ENCODE measurements around the gene UBA5.

The UBA5 gene

DNA sequence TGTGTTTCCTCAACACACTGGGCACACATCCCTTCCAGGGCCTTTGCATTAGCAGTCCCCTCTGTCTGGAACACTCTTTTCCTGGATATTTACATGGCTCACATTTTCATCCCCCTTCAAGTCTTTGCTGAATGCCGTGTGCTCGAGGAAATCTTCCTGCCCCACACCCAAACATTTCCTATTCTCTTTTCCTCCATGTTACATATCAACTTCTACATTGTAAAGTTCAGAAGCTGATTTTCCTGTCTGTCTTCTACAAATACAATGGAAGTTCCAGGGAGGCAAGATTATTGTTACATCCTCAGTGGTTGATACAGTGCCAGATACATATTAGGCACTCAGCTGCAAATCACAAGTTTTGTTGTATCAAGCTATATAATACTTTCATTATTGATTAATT, 4.7 kb upstream of the UBA5 start:
- DNase-seq, result no peak

DNA sequence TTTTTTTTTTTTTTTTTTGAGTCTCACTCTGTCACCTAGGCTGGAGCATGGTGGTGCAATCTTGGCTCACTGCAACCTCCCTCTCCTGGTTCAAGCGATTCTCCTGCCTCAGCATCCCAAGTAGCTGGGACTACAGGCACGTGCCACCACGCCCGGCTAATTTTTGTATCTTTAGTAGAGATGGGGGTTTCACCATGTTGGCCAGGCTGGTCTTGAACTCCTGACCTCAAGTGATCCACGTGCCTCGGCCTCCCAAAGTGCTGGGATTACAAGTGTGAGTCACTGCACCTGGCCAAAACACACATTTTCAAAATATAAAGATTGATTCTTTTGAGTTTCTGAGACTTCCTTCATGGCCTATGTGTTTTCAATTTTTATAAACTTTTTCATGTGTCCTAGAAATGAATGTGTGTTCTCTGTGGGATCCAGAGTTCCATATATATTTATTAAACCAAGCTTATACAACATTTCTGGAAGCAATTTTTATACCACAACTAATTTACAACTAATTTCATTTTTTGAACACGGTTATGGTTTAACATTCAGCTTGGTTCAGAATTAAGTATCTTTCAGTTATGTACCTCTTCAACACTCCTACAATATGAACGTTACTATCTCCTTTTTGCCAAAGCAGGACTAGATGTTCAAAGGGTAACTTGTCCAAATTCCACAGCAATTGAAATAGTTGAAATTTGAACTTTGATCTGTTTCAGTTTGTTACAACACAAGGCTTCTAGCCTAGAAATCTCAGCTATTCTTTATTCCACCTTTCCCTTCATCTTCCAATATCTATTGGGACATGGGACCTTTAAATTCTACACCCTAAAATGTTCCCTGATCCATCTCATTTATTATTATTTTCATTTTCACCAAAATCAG, 2.0 kb upstream of the UBA5 start:
- DNase-seq, result no peak

DNA sequence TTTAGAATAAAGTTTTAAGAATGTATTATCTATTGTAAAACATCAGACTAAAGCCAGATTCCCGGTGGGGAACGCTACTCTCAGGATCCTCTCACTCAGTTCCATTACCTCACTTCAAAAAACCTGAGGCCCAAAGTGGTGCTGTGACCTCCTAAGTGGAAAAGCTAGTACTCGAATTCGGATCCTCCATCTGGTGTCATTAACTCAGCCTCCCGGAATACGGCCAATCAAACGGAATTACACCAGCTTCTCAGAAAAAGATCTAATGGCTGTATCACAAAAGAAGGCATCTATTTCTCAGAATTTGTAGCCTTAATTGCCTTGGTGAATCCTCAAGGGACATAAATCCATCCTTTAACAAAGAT, 1.1 kb upstream of the UBA5 start:
- no peak for DNase-seq

DNA sequence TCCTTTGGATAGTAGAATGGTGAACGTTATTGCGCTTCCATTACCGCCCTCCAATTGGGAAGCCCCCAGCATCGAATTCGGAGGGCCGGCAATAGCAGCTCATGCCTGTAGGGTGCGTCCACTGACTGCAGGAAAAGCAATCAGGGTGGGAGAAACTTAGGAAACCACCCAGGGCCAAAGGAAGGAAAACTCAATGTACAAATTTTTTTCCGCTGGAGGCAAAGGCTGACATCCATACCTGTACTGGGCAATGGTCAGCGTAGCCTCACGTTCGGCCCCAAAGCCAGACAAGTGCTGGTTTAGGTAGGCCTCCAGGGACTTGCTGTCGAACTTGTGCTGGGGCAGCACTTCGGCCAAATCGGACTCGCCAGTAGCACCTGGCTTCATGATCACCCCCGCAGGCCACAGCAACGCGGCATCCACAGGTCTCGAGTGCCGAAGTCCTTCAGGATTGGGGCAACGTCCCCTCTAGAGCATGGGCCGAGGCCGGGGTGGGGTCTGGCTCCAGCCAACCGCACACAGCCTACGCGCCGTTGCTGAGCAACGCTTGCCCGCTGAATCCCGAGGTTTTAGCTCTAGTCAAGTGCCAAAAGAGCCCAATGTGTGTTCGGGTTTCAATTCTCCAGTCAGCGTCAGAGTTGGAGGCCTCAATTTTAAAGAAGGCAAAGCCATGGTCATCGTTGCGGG, 621 bp upstream of the UBA5 start, which contains the start of gene ACAD11:
TSS of gene ACAD11 (minus strand) at position 445 of the 687 bp plus-strand sequence. CDS start at position 387, 58 bp downstream.
- DNase-seq, result peak; percentile 38 to 65

DNA sequence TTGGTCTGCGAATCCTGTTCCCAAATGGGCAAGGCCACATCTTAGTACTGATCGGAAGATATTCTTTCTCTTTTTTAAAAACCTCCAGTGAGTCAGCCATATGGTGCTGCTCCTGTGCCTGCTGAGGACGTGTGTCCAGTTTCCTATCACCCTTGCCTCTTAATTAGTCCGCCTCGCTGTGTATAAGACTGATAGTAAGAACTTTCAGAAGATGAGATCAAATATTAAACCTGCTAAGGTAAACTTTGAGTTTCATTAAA, 612 bp downstream of the UBA5 start:
- peak in 1 of 2 donors; percentile 30 for DNase-seq

DNA sequence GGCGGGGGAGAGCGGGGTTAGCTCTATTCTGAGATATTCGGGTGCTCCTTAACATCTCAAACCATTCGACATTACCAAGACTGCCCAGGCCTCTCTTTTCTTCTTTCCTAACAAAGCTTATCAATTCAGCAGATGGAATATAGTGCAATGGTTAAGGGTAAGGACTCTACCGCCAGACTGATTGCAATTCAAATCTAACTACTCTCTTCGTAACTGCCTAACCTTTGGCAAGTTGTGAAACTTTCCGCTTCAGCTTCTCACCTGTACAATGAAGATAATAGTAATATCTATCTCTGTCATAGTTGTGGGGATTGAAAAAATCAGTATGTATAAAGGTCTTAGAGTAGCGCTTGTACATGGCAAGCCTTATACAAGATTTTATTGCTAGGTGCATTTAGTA, 972 bp downstream of the UBA5 start:
- DNase-seq, result no peak

DNA sequence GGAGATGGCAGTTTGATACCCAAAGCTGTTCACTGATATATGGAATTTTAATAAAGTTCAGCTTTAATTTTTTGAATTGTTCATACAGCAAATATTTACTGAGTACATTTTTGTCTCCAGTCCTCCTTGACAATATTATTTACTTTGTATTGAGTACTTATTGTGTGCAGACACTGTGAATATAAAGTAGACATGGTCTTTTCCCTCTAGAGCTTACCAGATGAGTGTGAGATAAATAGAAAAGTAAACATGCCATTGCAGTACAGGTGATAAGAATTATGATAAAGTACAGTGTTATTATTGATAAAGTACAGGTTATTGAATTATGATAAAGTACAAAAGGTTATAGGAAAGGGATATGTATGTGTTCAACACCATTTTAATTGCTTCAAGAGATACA, 2.1 kb downstream of the UBA5 start:
- no peak for DNase-seq

DNA sequence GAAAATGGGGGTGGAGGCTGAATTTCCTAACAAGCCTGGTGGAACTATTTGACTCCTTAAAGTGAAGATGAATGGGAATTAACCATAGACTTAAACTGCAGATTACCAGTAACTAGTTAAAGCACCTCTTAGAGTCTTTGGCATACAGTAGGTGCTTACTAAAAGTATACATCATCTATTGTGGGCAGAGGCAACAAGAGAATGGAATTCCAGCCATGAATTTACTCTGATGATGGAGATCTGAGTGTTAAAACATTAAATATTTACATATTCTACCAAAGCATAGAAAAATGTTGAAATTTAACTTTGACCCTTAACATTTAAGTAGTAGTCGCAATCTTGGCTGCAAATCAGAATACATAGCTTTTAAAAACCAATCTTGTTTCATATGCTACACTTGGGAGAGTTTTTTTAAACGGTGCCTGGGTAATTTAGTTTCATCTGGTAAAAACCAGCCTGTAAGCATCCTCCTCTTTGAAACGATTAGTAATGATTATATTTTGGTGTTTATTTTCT, 5.2 kb downstream of the UBA5 start:
- no peak for DNase-seq

DNA sequence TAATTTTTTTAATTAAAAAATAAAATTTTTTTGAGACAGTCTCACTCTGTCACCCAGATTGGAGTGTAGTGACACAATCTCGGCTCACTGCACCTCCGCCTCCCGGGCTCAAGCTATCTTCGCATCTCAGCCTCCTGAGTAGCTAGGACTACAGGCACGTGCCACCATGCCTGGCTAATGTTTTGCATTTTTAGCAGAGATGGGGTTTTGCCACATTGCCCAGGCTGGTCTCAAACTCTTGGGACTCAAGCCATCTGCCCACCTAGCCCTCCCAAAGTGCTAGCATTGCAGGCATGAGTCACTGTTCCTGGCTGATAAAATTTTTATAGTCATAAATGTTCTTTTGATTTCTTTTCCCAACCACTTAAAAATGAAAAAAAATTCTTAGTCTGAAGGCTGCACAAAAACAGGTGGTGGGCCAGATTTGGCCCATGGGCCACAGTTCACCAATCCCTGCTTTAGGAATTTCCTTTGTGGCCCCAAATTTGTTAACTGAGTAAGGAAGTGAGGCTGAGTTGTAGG, 9.2 kb downstream of the UBA5 start:
- no peak for DNase-seq

DNA sequence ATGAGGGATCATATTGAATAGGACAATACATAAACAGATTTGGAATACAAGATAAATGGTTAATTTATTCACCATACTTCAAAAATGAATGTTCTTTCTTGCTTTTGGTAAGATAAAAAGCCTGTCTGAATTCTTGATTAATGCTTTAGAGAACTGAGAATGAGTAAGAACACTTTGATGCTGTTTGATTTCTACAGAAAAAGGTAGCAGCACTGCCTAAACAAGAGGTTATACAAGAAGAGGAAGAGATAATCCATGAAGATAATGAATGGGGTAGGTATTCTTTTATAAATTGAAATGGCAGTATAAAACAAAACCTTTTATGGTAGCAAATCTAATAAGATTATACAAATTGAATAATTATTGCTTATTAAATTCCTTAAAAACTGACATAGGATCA, 15.3 kb downstream of the UBA5 start:
- DNase-seq, result no peak

DNA sequence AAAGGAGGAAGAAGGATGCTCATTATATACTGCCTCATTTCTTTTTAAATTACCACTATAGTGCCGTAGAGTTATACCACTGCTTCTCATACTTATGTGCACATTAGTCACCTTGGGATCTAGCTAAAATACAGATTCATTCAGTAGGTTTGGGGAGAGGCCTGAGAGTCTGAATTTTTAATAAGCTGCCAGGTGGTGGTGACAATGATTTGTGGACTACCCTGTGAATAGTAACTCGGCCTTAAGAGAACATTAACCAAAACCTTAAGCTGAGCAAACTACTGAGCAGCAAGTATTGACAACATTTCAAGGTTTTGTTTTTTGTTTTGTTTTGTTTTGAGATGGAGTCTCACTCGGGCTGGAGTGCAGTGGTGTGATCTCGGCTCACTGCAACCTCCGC, 19.8 kb downstream of the UBA5 start:
- DNase-seq, result no peak

DNA sequence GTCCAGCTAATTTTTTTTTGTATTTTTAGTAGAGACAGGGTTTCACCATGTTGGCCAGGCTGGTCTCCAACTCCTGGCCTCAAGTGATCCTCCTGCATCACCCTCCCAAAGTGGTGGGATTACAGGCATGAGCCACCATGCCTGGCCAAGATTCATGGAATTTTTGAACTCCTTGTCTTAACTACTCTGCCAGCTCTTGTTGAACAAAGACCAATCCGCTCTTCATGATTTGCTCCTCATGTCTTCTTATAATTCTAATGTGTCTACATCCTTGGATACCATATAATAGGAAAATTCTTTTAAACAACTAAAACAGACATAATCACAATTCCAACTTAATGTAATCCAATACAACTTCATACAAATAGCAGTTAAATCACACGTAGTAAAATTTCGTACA, 21.3 kb downstream of the UBA5 start:
- DNase-seq, result no peak

DNA sequence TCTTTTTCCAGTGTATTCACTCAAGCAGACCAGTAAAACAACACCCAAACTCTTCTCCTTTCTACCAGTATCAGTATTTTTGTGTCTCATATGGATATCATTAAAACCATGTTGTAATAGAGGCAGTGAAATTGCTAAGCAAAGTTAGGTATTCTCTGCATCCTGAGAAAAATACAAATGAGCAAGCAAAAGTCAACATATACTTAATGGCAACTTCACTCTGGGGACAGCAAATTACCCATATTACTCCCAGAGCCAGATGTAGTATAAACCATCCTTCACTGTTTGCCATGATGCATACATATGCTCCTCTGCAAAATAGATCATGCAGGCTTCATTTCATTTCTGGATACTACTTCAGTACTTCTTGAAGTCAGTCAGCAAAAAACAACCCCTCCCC, 22.1 kb downstream of the UBA5 start:
- no peak for DNase-seq

DNA sequence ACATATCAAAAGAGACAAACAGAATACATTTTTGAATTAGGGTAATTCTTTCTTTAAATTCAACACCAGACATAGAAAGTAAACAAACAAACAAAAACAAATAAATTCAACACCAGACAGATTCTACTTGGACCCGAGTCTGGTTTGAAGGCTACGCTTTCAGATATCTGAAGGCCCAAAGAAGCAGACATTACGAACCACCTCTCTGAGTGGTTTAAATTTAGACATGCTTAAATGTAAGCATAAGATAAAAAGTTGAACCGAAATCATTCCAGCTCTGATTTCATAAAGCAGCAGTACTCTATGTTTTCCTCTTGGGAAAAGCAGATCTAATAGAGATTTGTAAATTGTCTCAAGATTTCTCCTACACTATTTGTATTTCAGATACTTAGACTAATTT, 29.9 kb downstream of the UBA5 start:
- no peak for DNase-seq

DNA sequence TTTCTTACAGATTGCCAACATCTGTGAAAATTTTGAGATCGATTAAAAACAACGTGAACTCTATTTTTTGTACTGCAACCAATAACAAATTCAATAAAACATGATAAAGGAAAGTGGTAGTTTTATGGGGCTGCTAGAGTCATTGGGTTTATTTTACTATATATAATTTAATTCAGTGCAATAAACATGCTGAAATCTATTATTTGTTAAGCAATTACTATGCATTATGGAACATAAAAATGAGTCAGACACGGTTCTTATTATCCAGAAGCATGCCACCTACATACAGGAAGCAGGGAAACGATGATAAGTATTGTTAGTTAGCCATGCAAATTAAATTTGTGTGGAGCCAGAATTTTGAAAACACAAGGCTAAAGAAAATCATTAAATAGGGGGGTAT, 34.9 kb downstream of the UBA5 start:
- no peak for DNase-seq

DNA sequence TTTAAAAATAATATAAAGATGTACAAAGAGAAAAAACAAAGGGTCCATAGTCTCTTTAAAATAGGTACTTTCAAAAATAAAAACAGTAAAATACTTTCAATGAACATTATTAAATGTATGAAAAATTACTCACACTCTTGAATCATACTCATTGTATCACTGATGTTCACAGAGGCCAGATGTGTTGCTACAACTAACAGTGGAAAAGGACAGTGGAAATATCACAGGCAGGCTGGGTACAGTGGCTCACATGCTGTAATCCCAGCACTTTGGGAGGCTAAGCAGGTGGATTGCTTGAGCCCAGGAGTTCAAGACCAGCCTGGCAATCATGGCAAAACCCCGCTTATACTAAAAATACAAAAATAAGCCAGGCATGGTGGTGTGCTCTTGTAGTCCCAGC, 35.3 kb downstream of the UBA5 start:
- no peak for DNase-seq

DNA sequence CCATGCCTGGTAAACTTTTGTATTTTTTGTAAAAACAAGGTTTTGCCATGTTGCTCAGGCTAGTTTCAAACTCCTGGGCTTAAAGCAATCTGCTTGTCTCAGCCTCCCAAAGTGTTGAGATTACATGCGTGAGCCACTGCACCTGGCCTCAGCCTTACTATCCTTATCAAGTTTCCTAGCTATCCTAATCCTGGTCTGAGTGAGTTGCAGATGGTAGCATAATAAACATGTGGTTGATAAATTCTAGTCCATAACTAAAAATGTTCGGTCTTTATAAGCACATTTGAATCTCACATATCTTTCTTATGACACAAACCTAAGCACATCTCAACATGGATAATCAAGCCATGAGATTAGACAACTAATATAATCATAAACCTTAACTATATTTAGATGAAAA, 43.6 kb downstream of the UBA5 start:
- DNase-seq, result no peak

DNA sequence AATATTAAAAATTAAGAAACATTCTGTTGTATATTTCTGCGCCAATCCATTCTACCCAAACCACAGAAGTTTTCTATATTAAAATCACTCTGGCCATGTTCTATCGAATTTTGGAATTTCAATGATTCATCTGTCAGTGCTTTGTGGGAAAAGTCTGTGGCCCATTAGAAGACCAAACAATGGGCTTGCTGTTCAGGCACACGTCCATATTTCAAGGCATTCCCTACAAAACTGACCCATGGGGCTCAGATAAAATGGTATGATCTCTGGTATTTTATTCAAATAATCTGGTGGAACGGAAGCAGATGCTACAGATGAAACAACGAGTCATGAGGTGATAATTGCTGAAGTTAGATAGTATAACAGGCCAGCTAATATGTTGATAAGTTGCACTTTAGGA, 49.6 kb downstream of the UBA5 start:
- no peak for DNase-seq

DNA sequence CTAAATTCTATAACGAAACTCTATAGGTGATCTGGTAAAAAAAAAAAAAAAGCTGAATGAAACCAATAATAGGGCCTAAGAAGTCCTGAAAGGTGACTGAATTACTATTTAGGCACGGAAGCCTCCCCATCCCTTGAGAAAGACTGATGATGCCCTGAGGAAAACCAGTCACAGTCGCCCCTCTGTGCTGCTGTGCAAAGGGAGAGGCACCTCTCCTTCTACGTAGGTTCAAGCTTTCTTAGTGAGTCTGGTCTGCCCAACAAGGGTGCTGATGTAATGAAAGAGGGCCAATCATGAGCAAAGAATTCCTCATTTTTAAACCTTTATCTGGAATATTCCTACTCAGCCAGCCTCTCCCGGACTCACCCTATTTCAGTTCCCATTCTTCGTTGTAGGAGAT, 50.2 kb downstream of the UBA5 start:
- no peak for DNase-seq

DNA sequence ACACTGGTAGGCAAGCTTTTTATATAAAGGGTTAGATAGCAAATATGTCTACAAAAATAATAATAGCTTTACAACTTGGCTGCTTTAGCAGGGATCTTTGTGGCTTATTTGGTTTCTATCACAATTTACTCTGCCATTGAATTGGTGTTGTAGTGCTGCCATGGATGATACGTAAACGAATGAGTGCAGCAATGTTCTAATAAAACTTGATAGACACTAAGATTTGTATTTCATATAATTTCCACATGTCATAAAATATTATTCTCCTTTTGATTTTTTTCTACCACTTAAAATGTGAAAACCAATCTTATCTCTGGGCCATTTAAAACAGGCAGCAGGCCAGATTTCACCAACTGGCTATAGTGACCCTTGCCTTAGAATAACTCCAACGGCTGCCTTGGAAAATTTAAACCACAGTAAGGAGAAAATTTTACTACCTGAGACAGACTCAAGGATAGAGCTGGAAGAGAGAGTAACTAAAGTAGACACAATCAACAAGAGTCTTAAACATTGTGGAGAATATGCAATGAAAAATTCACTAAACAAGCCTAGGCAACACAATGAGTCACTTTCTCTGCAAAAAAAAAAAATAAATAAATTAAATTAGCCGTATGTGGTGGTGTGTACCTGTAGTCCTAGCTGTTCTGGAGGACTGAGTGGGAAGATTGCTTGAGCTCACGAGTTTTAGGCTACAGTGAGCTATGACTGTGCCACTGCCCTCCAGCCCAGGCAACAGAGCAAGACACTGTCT, 54.0 kb downstream of the UBA5 start:
- no peak for DNase-seq

DNA sequence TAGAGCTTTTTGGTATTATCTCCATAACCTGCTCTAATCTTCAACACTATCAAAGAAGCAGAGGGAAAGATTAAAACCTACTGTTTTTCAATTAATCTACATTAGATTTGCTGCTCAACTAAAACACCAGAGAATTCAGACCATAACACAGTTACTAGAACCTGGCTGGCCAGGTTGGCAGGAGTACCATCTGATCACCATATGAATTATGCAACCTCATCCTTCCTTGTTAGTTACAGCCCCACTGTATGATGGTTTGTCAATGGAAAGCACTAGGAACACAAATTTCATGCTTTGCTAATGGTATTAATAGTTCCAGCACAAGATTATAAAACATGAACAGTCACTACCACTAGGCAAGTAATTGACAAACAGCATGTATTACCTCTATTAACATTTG, 56.2 kb downstream of the UBA5 start:
- DNase-seq, result no peak

DNA sequence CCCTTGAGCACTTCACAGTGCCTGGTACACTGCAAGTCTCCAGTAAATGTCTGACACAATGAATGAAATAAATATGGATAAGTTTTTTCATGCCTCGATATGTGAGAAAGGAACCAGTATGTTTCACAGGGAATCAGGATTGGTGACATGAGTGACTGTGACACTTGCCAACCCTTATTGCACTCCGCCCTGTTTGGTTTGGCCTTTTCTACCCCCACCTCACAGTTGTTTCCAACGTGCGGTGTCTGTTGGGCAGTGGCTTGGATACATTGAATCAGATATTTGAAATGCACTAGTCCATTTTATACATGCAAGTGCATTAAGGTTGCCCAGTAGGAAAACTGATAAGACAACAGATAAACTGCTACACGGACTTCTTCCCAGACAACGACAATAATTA, 60.1 kb downstream of the UBA5 start:
- DNase-seq, result no peak

DNA sequence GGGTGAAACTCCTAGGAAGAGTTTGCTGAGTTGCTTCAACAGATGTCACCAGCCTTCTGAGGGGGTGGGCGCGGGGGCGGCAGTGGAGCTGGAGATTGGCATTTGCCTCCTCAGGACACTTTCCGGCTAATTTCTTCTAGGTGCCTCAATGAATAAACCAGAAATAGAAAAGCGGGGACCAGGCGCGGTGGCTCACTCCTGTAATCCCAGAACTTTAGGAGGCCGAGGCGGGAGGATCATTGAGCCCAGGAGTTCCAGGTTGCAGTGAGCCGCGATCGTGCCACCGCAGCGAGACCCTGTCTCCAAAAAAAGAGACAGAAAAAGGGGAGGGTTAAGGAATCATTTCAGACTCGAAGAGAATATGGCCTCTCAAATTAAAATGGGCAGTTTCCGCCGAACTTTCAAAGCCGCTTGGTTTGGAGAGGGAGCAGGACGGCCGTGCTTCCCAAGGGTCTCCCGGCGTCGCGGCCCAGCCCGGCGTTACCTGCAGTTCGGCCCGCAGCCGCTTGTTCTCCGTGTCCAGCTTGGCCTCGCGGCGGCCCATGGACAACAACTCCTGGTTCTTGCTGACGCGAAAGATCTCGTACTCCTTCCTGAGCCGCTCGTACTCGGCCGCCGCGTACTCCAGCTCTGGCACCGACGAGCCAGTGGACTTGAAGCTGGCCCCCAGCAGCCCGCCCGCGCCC, 61.5 kb downstream of the UBA5 start:
- DNase-seq, result peak in 1 of 2 donors; percentile 38
